Measurements from ENCODE around the gene ZNF92.
"Not testable (repeated sequence)": the region's sequence is repeated elsewhere in the genome, so short reads cannot be mapped to it uniquely, and the experiment has no call there.

Gene ZNF92

GRCh38 chr7:65429642-65430343 is 56.1 kb downstream of the ZNF92 start:
- no peak for DNase-seq (ENCODE audit: low spot score)

- DNase-seq (ENCODE audit: low spot score), result no peak
Measured at GRCh38 chr7:65430344-65431186, 56.9 kb downstream of the ZNF92 start.

GRCh38 chr7:65434307-65434706 is 60.7 kb downstream of the ZNF92 start:
- DNase-seq (ENCODE audit: low spot score), result no peak

- DNase-seq (ENCODE audit: low spot score), result no peak
Measured at GRCh38 chr7:65436163-65436562, 62.5 kb downstream of the ZNF92 start.

- no peak for DNase-seq (ENCODE audit: low spot score)
Measured at GRCh38 chr7:65438598-65438997, 64.9 kb downstream of the ZNF92 start.

- DNase-seq (ENCODE audit: low spot score), result no peak
Measured at GRCh38 chr7:65441010-65441409, 67.4 kb downstream of the ZNF92 start.

- no peak for DNase-seq (ENCODE audit: low spot score)
Measured at GRCh38 chr7:65444205-65444842, 70.7 kb downstream of the ZNF92 start.

- no peak for DNase-seq (ENCODE audit: low spot score)
Measured at GRCh38 chr7:65444899-65445823, 71.5 kb downstream of the ZNF92 start.

- not testable (repeated sequence) for DNase-seq (ENCODE audit: low spot score)
Measured at GRCh38 chr7:65447041-65447440, 73.4 kb downstream of the ZNF92 start.

GRCh38 chr7:65448816-65449504 is 75.3 kb downstream of the ZNF92 start:
- no peak for DNase-seq (ENCODE audit: low spot score)

GRCh38 chr7:65449505-65449852 is 75.8 kb downstream of the ZNF92 start:
- DNase-seq (ENCODE audit: low spot score), result no peak
